Duodenal mucosa (tissue), 2 donors: ENCODE results near the gene FCN3.

Experiments used
- H3K27ac ChIP-seq: one replicate; pipeline ENCODE4 v1.7.0; 2013; ENCODE audit warnings: low read depth, low read length
- H3K27me3 ChIP-seq, 2 donors: one replicate each; pipeline ENCODE4 v1.7.0; 2013; ENCODE audit warnings: low read length in 2 of 2, control low read depth in 1 of 2; ENCODE audit not compliant: insufficient read depth in 2 of 2, control insufficient read depth in 1 of 2
- H3K36me3 ChIP-seq, 2 donors: one replicate each; pipeline ENCODE4 v1.7.0; 2013; ENCODE audit warnings: low read length in 2 of 2, control low read depth in 1 of 2; ENCODE audit not compliant: insufficient read depth in 2 of 2, control insufficient read depth in 1 of 2
- H3K4me1 ChIP-seq, 2 donors: one replicate each; pipeline ENCODE4 v1.7.0; 2013; ENCODE audit warnings: low read length in 2 of 2, control low read depth in 1 of 2; ENCODE audit not compliant: insufficient read depth in 2 of 2, control insufficient read depth in 1 of 2
- H3K4me3 ChIP-seq, 2 donors: one replicate each; pipeline ENCODE4 v1.7.0; 2013; ENCODE audit warnings: low read length in 2 of 2, low read depth in 1 of 2
- H3K9ac ChIP-seq, 2 donors: one replicate each; pipeline ENCODE4 v1.7.0; 2013; ENCODE audit warnings: low read length in 2 of 2, low read depth in 1 of 2
- H3K9me3 ChIP-seq, 2 donors: one replicate each; pipeline ENCODE4 v1.7.0; 2013; ENCODE audit warnings: low read length in 2 of 2, control low read depth in 1 of 2; ENCODE audit not compliant: control insufficient read depth in 1 of 2

The FCN3 gene

DNA sequence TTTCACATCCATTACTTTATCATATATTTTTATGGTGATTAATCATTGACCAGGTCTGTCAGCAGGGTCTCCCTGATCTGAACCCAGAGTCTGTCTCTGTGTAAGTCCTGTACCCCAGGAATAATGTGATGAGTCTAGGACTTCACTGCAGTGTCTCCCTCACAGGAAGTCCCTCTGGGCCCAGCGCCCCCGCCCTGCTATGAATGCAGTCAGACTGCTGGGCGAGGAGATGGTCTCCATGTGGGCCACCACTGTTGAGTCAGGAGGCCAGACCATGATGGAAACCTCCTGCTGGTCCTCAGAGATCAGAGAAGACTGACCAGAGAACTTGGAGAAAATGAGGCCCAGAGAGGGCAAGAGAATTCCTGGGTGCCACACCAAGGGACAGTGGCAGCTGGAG lies 43.2 kb downstream of the FCN3 start:
- Histone ChIP-seq H3K9ac (no peak overlapping the region), H3K27me3 (no peaks in the 10 kb centered on the region), H3K9me3 (no peaks in the 10 kb centered on the region), H3K4me1 (no peaks in the 10 kb centered on the region), H3K36me3 (peaks cover 30 to 51% of the 10 kb centered on the region in 2 donors), H3K4me3 (no peak overlapping the region), H3K27ac (no peak overlapping the region)

GRCh38 chr1:27330786-27331185 lies 43.8 kb downstream of the FCN3 start:
- Histone ChIP-seq H3K9ac (no peak overlapping the region), H3K4me1 (no peaks in the 10 kb centered on the region), H3K27ac (no peak overlapping the region), H3K4me3 (no peak overlapping the region), H3K27me3 (no peaks in the 10 kb centered on the region), H3K9me3 (no peaks in the 10 kb centered on the region), H3K36me3 (peaks cover 31 to 50% of the 10 kb centered on the region in 2 donors)

GRCh38 chr1:27327964-27328363 lies 46.7 kb downstream of the FCN3 start:
- Histone ChIP-seq H3K27me3 (no peaks in the 10 kb centered on the region), H3K9ac (no peak overlapping the region), H3K36me3 (peaks cover 25 to 28% of the 10 kb centered on the region in 2 donors), H3K9me3 (no peaks in the 10 kb centered on the region), H3K4me1 (peaks cover 5 to 9% of the 10 kb centered on the region in 2 donors), H3K4me3 (no peak overlapping the region), H3K27ac (no peak overlapping the region)

- H3K27ac ChIP-seq, result no peak overlapping the region
These were observed 49.3 kb downstream of the FCN3 start for GRCh38 chr1:27325286-27325685.

DNA sequence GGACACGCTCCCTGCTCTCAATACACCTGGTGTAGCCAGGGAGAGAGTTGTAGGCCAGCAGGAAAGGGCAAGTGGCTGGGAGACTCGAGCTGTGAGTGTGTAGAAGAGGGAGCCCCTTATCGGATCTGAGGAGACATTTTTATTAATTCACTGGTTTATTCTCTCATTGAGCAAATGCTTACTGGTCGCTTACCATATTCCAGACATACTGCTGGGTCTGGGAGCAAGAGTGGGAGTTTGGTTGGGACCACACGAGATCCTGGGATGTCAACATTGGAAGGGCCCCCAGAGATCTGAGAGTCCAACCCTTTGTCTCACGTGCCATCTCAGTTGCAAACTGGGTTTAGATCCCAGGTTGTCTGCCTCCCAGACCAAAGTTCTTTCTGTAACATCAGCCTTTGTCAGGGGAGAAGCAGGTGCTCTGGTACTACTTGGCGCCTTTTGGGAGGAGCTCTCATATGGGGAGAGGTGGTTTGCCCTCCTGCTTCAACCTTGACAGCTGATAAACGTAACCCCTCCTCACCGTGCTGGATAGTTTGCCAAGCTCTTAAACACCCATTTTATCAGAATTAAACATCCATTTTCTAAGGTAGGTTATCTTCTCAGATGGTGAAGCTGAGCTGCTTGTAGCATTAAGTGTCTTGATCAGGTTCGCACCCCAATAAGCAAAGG lies 51.9 kb downstream of the FCN3 start:
- H3K4me3 ChIP-seq, result peak overlapping the region; percentile 96 to 98
- peaks cover 3 to 10% of the 10 kb centered on the region in 2 donors for H3K27me3 ChIP-seq
- H3K9ac ChIP-seq, result peak overlapping the region; percentile 92 to 98
- H3K27ac ChIP-seq, result peak overlapping the region; percentile 87
- peaks cover 8 to 12% of the 10 kb centered on the region in 2 donors for H3K36me3 ChIP-seq
- H3K4me1 ChIP-seq, result peaks cover 7 to 18% of the 10 kb centered on the region in 2 donors
- no peaks in the 10 kb centered on the region for H3K9me3 ChIP-seq

More at GRCh38 chr1:27325286-27325685, 49.3 kb downstream of the FCN3 start:
- Histone ChIP-seq H3K4me1 (peaks cover 7 to 18% of the 10 kb centered on the region in 2 donors), H3K9ac (no peak overlapping the region), H3K9me3 (no peaks in the 10 kb centered on the region), H3K36me3 (peaks cover 16 to 17% of the 10 kb centered on the region in 2 donors), H3K27me3 (no peaks in the 10 kb centered on the region), H3K4me3 (no peak overlapping the region)

GRCh38 chr1:27321813-27322568 lies 52.6 kb downstream of the FCN3 start, which contains the start of gene TMEM222:
TMEM222 (plus strand) TSS chr1:27322163; CDS start chr1:27322198, 35 bp downstream.
- Histone ChIP-seq H3K27me3 (peaks cover 3 to 10% of the 10 kb centered on the region in 2 donors), H3K4me3 (peak within 1 kb of the TSS; percentile 96 to 98), H3K4me1 (peaks cover 7 to 18% of the 10 kb centered on the region in 2 donors), H3K36me3 (peaks cover 8 to 11% of the 10 kb centered on the region in 2 donors), H3K27ac (peak within 1 kb of the TSS; percentile 87), H3K9ac (peak within 1 kb of the TSS; percentile 92 to 98), H3K9me3 (no peaks in the 10 kb centered on the region)
